ENCODE measurements around the gene GNG8. TPM values are rescaled to one million over a fixed set of nuclear protein-coding genes. Genes with fewer than 3 reads are reported as not detected.
A peak's percentile ranks its signal among the peaks of the same experiment; 100 is the strongest.

The GNG8 gene
- total RNA-seq, 1 donor from 2014 or later, result 38.2 TPM

- Mint-ChIP-seq H3K9me3 (peaks cover 10% of the 10 kb centered on the region), H3K27ac (peak overlapping the region; percentile 78), H3K36me3 (ENCODE audit: low read depth) (no peaks in the 10 kb centered on the region), H3K4me1 (peaks cover 6% of the 10 kb centered on the region), H3K4me3 (peak overlapping the region; percentile 57), H3K27me3 (peaks cover 41% of the 10 kb centered on the region)
- DNase-seq, result no peak
- intact Hi-C loops (cut with micrococcal nuclease), result no loop called here
- TF ChIP-seq, protein P1, sequence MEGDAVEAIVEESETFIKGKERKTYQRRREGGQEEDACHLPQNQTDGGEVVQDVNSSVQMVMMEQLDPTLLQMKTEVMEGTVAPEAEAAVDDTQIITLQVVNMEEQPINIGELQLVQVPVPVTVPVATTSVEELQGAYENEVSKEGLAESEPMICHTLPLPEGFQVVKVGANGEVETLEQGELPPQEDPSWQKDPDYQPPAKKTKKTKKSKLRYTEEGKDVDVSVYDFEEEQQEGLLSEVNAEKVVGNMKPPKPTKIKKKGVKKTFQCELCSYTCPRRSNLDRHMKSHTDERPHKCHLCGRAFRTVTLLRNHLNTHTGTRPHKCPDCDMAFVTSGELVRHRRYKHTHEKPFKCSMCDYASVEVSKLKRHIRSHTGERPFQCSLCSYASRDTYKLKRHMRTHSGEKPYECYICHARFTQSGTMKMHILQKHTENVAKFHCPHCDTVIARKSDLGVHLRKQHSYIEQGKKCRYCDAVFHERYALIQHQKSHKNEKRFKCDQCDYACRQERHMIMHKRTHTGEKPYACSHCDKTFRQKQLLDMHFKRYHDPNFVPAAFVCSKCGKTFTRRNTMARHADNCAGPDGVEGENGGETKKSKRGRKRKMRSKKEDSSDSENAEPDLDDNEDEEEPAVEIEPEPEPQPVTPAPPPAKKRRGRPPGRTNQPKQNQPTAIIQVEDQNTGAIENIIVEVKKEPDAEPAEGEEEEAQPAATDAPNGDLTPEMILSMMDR (IDR thresholded peaks at IDR 0.05), result no peak
- peak; percentile 37 for ATAC-seq (ENCODE audit: low read depth)
- ChIA-PET CTCF (no interaction called here), POLR2A (interaction anchor here (1.0 kb wide), 1 partner anchor 30 kb away, joined by 3 read pairs; no protein-coding TSS in a partner anchor)
Measured at GRCh38 chr19:46648060-46648960, 12.3 kb upstream of the GNG8 start.

DNA sequence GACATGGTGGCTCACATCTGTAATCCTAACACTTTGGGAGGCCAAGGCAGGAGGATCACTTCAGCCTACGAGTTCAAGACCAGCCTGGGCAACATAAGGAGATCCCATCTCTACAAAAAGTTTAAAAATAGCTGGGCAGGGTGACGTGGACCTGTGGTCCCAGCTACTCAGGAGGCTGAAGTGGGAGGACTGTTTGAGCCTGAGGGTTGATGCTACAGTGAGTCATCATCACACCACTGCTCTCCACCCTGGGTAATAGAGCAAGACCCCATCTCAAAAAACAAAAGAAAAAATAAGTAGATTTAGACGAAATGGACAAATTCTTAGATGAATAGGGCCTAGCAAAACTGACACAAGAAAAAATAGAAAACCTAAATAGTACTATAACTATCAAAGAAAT lies 10.4 kb upstream of the GNG8 start:
- POLR2A ChIA-PET, result no interaction called here

GRCh38 chr19:46644720-46645119 lies 8.7 kb upstream of the GNG8 start:
- H3K4me1 Mint-ChIP-seq, result peaks cover 13% of the 10 kb centered on the region
- intact Hi-C loops (cut with micrococcal nuclease), result no loop called here
- POLR2A ChIA-PET, result interaction anchor here (0.6 kb wide), 1 partner anchor 304 kb away, joined by 5 read pairs; no protein-coding TSS in a partner anchor
- ATAC-seq (ENCODE audit: low read depth), result no peak
- H3K27ac Mint-ChIP-seq, result no peak overlapping the region
- no peak for DNase-seq
- H3K27me3 Mint-ChIP-seq, result peaks cover 29% of the 10 kb centered on the region
- H3K4me3 Mint-ChIP-seq, result no peak overlapping the region
- H3K36me3 Mint-ChIP-seq (ENCODE audit: low read depth), result no peaks in the 10 kb centered on the region
- TF ChIP-seq, protein P1 (IDR thresholded peaks at IDR 0.05), result no peak
- CTCF ChIA-PET, result interaction anchor here (1.3 kb wide), 1 partner anchor 30 kb away, joined by 4 read pairs; no protein-coding TSS in a partner anchor
- H3K9me3 Mint-ChIP-seq, result peaks cover 10% of the 10 kb centered on the region

More for the DNA sequence above, 10.4 kb upstream of the GNG8 start:
- H3K36me3 Mint-ChIP-seq (ENCODE audit: low read depth), result no peaks in the 10 kb centered on the region
- TF ChIP-seq, protein P1 (IDR thresholded peaks at IDR 0.05), result no peak
- CTCF ChIA-PET, result interaction anchor here (1.4 kb wide), 1 partner anchor 16 kb away, joined by 4 read pairs; no protein-coding TSS in a partner anchor
- H3K4me1 Mint-ChIP-seq, result peaks cover 6% of the 10 kb centered on the region
- no peak overlapping the region for H3K4me3 Mint-ChIP-seq
- H3K9me3 Mint-ChIP-seq, result peaks cover 10% of the 10 kb centered on the region
- DNase-seq, result no peak
- peaks cover 33% of the 10 kb centered on the region for H3K27me3 Mint-ChIP-seq
- intact Hi-C loops (cut with micrococcal nuclease), result no loop called here
- ATAC-seq (ENCODE audit: low read depth), result no peak
- H3K27ac Mint-ChIP-seq, result no peak overlapping the region

GRCh38 chr19:46640656-46641055 lies 4.7 kb upstream of the GNG8 start:
- DNase-seq (no peak), ATAC-seq (ENCODE audit: low read depth) (no peak)
- no peak overlapping the region for H3K27ac Mint-ChIP-seq
- H3K36me3 Mint-ChIP-seq (ENCODE audit: low read depth), result no peaks in the 10 kb centered on the region
- peaks cover 11% of the 10 kb centered on the region for H3K4me1 Mint-ChIP-seq
- ChIA-PET CTCF (no interaction called here), POLR2A (no interaction called here)
- intact Hi-C loops (cut with micrococcal nuclease), result no loop called here
- TF ChIP-seq, protein P1 (IDR thresholded peaks at IDR 0.05), result no peak
- H3K27me3 Mint-ChIP-seq, result peaks cover 10% of the 10 kb centered on the region
- H3K4me3 Mint-ChIP-seq, result peak overlapping the region; percentile 4
- H3K9me3 Mint-ChIP-seq, result peaks cover under 1% of the 10 kb centered on the region

Data from activated B cell treated with CpG ODN at 0.5 μM for 24 hours (primary cell).